ENCODE data around the gene NWD2.

DNA sequence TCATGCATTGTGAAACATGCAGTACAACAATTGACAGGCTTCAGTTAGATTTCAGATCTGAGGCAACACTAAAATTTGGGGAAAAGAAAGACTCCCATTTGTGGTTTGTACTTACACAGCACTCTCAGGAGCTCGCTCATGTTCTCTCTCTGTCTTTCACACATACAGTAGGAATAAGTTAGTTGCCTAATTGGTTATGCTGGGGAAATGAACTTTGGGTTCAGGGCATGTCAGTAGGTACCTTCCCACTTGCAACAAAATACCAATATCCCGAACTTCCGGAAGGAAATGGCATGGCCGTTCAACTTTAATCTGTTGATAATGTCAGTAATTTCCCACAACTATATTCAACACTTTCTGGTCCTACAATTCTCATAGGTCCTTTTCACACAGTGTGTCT lies 223.3 kb downstream of the NWD2 start:
- TF ChIP-seq, protein P1, sequence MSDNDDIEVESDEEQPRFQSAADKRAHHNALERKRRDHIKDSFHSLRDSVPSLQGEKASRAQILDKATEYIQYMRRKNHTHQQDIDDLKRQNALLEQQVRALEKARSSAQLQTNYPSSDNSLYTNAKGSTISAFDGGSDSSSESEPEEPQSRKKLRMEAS (IDR thresholded peaks at IDR 0.05), result no peak
- TF ChIP-seq POLR2AphosphoS2 (conservative IDR thresholded peaks at IDR 0.05; ENCODE audit: low read length) (no peak), POLR2A (IDR thresholded peaks at IDR 0.05; ENCODE audit: low read length) (no peak), RNF2 (IDR thresholded peaks at IDR 0.05; ENCODE audit: borderline replicate concordance, low read depth) (no peak), ZSCAN20 (CRISPR knock-in tag; IDR thresholded peaks at IDR 0.05) (no peak), JUNB (IDR thresholded peaks at IDR 0.05) (no peak), CHD2 (IDR thresholded peaks at IDR 0.05; ENCODE audit: low read length, partially characterized antibody) (no peak), ZNF302 (CRISPR knock-in tag; IDR thresholded peaks at IDR 0.05) (no peak), ZFP36 (IDR thresholded peaks at IDR 0.05; ENCODE audit: borderline replicate concordance, partially characterized antibody) (no peak), KDM5A (IDR thresholded peaks at IDR 0.05) (no peak), HDAC2 (IDR thresholded peaks at IDR 0.05) (no peak)
- TF ChIP-seq, protein P2, sequence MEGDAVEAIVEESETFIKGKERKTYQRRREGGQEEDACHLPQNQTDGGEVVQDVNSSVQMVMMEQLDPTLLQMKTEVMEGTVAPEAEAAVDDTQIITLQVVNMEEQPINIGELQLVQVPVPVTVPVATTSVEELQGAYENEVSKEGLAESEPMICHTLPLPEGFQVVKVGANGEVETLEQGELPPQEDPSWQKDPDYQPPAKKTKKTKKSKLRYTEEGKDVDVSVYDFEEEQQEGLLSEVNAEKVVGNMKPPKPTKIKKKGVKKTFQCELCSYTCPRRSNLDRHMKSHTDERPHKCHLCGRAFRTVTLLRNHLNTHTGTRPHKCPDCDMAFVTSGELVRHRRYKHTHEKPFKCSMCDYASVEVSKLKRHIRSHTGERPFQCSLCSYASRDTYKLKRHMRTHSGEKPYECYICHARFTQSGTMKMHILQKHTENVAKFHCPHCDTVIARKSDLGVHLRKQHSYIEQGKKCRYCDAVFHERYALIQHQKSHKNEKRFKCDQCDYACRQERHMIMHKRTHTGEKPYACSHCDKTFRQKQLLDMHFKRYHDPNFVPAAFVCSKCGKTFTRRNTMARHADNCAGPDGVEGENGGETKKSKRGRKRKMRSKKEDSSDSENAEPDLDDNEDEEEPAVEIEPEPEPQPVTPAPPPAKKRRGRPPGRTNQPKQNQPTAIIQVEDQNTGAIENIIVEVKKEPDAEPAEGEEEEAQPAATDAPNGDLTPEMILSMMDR (IDR thresholded peaks at IDR 0.05), result no peak
- TF ChIP-seq, protein P3, sequence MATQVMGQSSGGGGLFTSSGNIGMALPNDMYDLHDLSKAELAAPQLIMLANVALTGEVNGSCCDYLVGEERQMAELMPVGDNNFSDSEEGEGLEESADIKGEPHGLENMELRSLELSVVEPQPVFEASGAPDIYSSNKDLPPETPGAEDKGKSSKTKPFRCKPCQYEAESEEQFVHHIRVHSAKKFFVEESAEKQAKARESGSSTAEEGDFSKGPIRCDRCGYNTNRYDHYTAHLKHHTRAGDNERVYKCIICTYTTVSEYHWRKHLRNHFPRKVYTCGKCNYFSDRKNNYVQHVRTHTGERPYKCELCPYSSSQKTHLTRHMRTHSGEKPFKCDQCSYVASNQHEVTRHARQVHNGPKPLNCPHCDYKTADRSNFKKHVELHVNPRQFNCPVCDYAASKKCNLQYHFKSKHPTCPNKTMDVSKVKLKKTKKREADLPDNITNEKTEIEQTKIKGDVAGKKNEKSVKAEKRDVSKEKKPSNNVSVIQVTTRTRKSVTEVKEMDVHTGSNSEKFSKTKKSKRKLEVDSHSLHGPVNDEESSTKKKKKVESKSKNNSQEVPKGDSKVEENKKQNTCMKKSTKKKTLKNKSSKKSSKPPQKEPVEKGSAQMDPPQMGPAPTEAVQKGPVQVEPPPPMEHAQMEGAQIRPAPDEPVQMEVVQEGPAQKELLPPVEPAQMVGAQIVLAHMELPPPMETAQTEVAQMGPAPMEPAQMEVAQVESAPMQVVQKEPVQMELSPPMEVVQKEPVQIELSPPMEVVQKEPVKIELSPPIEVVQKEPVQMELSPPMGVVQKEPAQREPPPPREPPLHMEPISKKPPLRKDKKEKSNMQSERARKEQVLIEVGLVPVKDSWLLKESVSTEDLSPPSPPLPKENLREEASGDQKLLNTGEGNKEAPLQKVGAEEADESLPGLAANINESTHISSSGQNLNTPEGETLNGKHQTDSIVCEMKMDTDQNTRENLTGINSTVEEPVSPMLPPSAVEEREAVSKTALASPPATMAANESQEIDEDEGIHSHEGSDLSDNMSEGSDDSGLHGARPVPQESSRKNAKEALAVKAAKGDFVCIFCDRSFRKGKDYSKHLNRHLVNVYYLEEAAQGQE (IDR thresholded peaks at IDR 0.05), result no peak
- TF ChIP-seq, protein P4, sequence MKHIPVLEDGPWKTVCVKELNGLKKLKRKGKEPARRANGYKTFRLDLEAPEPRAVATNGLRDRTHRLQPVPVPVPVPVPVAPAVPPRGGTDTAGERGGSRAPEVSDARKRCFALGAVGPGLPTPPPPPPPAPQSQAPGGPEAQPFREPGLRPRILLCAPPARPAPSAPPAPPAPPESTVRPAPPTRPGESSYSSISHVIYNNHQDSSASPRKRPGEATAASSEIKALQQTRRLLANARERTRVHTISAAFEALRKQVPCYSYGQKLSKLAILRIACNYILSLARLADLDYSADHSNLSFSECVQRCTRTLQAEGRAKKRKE (CRISPR knock-in tag; IDR thresholded peaks at IDR 0.05; ENCODE audit: low read depth), result no peak

Data from A549 (cell line).